Skin epidermis (tissue), 12 donors: ENCODE measurements around the gene CCDC170.
"Not testable (repeated sequence)": the region's sequence is repeated elsewhere in the genome, so short reads cannot be mapped to it uniquely, and the experiment has no call there.

ENCODE experiments used
- H3K27ac ChIP-seq, 21 experiments: fragments of 200-600 bp; sonication (generic) in 11 of 21; one replicate each; pipeline ENCODE4 v1.5.0; 2020; ENCODE audit warnings: mild to moderate bottlenecking in 3 of 21, inconsistent platforms in 2 of 21, moderate library complexity in 2 of 21
- H3K4me3 ChIP-seq, 7 experiments: fragments of 200-600 bp; sonication (generic) in 2 of 7; one replicate each; pipeline ENCODE4 v1.5.0; 2020; ENCODE audit warnings: inconsistent platforms in 2 of 7, mild to moderate bottlenecking in 2 of 7, moderate library complexity in 1 of 7

The CCDC170 gene

DNA sequence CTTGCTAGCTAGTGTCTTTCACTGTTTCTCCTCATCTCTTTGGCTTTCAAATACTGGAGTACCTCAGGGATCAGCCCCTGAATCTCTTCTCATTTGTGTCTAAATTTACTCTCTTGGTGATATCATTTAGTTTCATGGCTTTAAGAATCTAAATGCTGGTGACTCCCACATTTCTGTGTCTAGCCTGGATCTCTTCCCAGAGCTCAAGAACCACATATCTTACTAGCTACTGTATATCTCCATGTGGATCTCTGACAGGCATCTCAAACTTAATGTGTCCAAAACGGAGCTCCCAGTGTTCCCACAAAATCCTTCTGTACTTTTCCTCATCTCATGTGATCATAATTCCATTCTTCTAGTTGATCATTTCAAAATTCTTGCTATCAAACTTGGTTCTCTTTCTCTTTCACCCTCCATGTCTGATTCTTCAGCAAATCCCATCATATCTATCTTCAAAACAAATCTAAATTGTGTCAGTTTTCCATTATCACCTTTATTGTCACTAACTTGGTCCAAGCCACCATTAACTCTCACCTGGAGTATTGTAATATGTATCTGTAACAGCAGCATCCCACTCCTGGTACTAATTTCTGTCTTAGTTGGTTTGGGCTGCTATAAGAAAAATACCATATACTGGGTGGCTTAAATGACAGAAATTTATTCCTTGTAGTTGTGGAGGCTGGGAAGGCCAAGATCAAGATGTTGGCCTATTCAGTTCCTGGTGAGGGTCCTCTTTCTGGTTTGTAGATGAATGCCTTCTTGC is 45.9 kb downstream of the CCDC170 start:
- Histone ChIP-seq H3K27ac (no peak overlapping the region), H3K4me3 (no peak overlapping the region)

DNA sequence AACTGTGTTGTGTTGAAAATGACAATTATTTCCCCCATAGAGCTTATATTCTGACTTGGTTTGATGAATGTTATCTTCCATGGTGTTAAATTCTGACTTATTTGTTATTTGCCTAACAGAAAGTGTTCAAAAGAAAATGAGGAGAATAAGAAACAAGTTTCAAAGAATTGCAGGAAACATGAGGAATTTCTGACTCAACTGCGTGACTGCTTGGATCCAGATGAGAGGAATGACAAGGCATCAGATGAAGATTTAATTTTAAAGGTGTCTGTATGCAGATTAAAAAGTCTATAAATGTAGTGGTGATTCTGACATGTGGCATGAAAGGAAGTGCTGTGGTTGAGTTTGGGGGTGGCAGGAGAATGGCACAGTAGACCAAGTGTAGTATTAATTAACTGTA is 50.6 kb downstream of the CCDC170 start:
- no peak overlapping the region for H3K27ac ChIP-seq
- H3K4me3 ChIP-seq = no peak overlapping the region

DNA sequence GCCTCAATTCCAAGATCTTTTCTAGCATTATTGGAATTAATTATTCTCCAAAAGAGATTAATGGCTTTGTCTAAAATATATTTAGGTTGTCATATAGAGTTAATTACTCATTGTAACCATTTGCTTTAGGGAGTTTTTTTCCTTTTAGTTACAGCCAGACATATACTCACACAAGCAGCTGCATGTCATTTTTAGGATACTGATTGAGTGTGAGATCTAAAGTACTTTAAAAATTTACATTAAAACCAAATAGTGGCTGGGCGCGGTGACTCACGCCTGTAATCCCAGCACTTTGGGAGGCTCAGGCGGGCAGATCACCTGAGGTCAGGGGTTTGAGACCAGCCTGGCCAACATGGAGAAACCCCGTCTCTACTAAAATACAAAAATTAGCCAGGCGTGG is 51.1 kb downstream of the CCDC170 start:
- H3K4me3 ChIP-seq, H3K27ac ChIP-seq: not testable (repeated sequence)

- no peak overlapping the region for H3K27ac ChIP-seq
- H3K4me3 ChIP-seq = no peak overlapping the region
Observed at GRCh38 chr6:151546941-151547659, 53.3 kb downstream of the CCDC170 start.

DNA sequence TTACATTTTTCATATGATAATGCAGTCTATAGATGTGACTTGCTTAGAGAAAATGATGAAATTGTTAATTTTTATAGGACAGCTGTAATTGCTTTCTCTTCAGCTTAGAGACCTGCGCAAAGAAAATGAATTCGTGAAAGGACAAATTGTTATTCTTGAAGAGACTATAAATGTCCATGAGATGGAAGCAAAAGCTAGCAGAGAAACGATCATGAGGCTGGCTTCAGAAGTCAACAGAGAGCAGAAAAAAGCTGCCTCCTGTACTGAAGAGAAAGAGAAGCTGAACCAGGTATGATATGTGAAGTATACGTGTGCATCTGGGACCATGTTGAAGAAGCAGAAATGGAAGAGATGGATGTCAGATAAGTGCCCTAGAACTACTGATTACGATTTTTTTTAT is 54.4 kb downstream of the CCDC170 start:
- no peak overlapping the region for H3K4me3 ChIP-seq
- no peak overlapping the region for H3K27ac ChIP-seq

DNA sequence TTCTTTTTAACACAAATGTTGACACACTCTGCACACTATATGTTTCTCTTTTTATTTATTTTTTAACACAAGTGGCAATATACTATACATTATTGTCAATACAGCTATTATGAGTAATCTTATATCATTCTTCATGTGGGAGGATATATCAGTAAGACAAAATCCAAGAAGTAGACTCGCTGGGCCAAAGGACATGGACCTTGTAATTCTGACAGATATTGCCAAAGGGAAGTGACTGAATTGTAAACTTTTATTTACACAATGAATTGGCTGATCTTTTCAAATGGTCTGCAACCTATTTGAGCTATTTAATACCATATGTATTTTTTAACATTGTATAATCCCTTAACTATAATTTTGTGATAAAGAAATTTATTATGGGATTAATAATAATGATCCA is 56.0 kb downstream of the CCDC170 start:
- H3K4me3 ChIP-seq = no peak overlapping the region
- no peak overlapping the region for H3K27ac ChIP-seq

DNA sequence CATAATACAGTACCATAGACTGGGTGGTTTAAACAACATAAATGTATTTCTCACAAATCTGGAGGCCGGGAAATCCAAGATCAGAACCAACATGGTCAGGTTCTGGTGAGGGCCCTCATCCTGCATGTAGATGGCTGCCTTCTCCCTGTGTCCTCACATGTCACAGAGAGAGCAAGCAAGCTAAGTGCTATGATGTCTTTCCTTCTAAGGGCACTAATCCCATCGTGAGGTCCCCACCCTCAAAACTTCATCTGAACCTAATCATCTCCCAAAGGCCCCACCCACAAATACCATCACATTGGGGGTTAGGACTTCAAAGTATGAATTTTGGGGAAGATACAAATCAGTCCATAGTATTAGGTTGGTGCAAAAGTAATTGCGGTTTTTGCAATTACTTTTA is 56.8 kb downstream of the CCDC170 start:
- H3K27ac ChIP-seq = no peak overlapping the region
- H3K4me3 ChIP-seq = no peak overlapping the region

DNA sequence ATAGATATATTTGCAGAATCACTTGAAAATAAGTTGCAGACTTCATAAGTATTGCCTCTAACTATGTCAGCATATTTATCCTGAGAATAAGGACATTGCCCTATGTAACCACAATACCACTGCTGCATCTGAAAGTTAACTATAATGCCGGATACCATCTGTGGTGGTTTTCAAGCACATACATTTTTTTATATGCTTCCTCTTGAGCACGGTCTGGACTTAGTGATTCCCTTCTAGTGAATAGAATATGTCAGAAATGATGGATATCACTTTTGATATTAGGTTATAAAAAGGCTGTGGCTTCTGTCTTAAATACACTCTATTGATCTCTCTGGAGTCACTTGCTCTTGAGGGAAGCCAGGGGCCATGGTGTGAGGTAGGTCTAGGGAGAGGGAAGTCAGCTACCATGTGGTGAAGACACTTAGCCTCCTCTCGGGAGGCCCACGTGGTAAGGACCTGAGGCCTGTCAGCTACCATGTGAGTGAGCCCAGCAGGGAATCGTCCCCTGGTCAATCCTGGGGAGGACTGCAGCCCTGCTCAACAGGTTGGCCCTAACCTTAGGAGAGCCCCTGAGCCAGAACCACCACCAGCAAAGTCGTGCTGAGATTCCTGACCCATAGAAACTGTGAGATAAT is 57.5 kb downstream of the CCDC170 start:
- Histone ChIP-seq H3K27ac (no peak overlapping the region), H3K4me3 (no peak overlapping the region)

DNA sequence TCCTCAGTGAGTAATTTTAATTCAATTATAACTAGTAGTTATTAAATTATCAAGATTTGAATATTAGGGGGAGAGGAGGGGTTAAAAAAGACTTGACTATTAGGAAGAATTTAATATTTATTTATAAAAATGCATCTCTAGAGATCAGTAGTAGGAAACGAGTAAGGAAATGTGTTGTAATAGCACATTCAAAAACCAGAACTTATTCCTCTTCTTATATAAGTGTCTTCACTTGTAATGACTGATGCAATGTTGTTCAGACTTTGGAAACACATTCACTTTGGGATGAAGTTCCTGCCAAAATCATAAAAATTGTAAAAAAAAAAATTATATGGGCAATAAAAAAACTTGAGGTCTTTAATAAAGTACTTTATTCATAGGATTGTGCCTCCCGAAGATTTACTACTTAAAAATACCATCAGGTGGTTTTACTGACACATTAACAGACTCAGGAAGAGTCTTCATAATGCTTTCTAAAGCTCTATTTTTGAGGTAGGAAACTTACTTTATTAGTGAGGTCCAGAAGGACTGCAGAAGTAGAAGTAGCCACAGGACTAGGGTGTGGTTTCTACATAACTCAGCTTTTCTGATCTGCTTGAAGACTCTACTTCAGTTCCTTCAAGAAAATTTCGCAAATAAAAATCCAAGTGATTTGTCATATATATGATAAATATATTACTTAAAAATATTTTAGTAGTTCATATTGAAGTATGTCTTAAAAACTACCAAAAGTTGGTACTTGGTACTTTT is 59.8 kb downstream of the CCDC170 start:
- no peak overlapping the region for H3K4me3 ChIP-seq
- peak overlapping the region in 3 of 21 experiments; percentile 0 to 50 (median 32) for H3K27ac ChIP-seq

DNA sequence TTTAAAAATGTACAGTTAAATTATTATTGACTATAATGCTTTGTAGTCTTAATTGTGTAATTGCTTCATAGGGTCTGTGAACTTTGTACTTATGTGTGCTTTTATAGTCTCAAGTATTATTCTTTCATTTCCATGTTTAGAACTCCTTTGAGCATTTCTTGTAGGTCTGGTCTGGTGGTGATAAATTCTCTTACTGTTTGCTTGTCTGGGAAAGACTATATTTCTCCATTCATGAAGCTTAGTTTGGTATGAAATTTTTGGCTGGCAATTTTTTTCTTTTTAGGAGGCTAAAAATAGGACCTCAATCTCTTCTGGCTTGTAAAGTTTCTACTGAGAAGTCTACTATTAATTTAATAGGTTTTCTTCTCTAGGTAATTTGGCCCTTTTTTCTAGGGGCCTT is 67.4 kb downstream of the CCDC170 start:
- no peak overlapping the region for H3K27ac ChIP-seq
- no peak overlapping the region for H3K4me3 ChIP-seq

DNA sequence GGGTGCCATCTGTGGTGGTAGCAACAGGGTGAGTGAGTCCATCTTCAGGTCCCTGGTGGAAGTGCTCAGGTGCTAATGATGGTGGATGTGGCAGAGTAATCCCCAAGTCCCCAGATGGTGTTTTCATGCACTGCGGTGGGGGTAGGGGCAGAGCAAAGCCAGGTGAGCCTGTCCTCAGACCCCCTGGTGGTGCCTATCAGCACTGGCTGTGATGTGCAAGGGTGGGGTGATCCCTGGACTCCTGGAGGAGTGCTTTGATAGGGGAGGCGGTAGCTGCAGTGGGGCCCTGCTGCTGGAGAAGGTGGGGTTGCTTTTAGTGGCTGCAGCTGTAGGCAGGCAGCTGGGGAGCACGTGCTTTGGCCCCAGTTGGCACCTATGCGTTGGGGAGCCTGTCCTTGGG is 70.8 kb downstream of the CCDC170 start:
- Histone ChIP-seq H3K27ac (no peak overlapping the region), H3K4me3 (no peak overlapping the region)

DNA sequence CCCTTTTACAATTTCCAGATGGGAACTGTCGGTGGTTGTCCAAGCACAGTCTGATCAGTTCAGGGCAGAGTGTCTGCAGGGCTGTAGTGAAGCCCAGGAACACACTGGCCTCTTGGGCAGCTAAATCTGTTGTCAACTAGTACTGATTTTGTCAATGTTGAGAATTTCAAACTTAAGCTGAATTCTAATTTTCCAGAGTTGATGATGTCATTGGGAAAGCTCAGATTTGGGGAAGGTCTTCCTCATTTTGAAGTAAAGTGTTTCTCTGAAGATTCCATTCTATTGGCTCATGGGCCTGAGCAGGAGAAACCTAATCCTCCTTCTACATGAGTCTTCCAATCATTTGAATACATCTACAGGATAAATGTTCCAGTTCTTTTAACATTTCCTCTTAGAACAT is 72.1 kb downstream of the CCDC170 start:
- Histone ChIP-seq H3K27ac (no peak overlapping the region), H3K4me3 (no peak overlapping the region)

DNA sequence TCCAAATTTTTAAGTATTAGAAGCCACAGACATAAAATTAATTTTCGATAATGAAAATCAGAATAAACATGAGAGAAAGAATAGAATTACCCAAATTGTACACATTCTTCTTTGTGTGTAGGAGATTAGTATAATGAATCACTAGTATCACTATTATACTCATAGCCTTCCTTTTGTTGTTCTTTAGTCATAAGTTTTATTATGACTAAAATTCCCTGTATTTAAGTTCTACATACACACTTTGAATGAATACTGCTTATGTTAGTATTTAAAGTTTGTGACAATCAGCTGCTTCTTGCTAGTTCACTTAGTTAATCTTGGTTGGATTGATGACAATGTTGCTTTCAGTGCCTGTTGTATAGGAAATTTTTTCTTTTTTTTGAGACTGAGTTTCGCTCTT is 72.7 kb downstream of the CCDC170 start:
- Histone ChIP-seq H3K4me3 (no peak overlapping the region), H3K27ac (no peak overlapping the region)

- H3K4me3 ChIP-seq = no peak overlapping the region
Observed at GRCh38 chr6:151576633-151577032, 82.8 kb downstream of the CCDC170 start.

DNA sequence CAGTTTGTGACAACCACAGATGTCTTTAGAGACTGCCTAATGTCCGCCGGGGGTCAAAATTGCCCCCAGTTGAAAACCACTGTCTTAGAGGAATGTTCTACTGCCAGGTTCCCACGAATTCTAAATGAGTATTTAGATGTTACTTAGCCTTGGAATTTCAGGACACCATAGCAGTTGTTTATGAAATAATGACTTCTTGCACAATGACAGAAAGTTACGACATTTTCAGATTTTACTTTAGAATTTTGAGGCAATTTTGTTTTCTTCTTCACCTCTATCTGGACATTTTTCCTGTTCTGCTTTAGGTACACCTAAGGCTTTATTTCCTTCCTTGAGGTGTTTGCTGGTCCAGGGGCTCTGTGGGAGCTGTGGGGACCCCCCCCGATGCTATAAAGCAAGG is 83.4 kb downstream of the CCDC170 start:
- H3K27ac ChIP-seq = no peak overlapping the region
- no peak overlapping the region for H3K4me3 ChIP-seq

More at GRCh38 chr6:151576633-151577032, 82.8 kb downstream of the CCDC170 start:
- H3K27ac ChIP-seq = no peak overlapping the region

GRCh38 chr6:151585741-151586140 is 91.9 kb downstream of the CCDC170 start:
- Histone ChIP-seq H3K27ac (no peak overlapping the region), H3K4me3 (no peak overlapping the region)

DNA sequence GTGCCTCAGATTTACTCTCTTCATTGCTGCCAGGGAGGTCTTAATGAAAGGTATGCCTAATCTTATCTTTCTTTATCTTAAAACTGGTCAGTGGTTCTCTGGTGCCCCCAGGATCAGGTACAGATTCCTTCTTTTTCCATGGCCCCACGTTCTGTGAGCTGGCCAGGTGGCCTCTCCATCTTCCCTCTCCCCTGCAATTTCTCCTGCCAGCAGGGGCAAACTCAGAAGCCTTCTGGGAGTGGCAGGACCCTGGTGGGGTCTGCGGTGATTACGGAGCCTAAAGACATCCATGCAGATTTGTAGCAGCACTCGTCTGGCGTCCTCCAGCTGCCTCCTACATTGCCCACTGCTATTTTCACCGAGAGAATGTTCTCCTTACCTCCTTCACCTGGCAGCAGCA is 95.8 kb downstream of the CCDC170 start:
- H3K27ac ChIP-seq = no peak overlapping the region
- H3K4me3 ChIP-seq = no peak overlapping the region

GRCh38 chr6:151590742-151591141 is 96.9 kb downstream of the CCDC170 start:
- H3K4me3 ChIP-seq = no peak overlapping the region
- H3K27ac ChIP-seq = no peak overlapping the region

GRCh38 chr6:151592449-151593159 is 98.8 kb downstream of the CCDC170 start:
- no peak overlapping the region for H3K4me3 ChIP-seq
- no peak overlapping the region for H3K27ac ChIP-seq
